Neural cell (in vitro differentiated cells): ENCODE data around the gene GPR33. TPM values are rescaled to one million over a fixed set of nuclear protein-coding genes. Genes with fewer than 3 reads are reported as not detected.
"Not testable (repeated sequence)": the region's sequence is repeated elsewhere in the genome, so short reads cannot be mapped to it uniquely, and the experiment has no call there.

Experiments
- H2AFZ ChIP-seq: fragments of 200-600, 300-800 bp; sonication (generic), shearing (Covaris generic); 2 replicates; pipeline ENCODE4 v1.6.0; 2014; ENCODE audit warnings: low read depth, mild to moderate bottlenecking, antibody characterized with exemption, low read length, moderate library complexity
- H3F3A ChIP-seq: fragments of 200-600 bp; shearing (Covaris generic); 2 replicates; pipeline ENCODE4 v1.6.1; 2016; ENCODE audit warnings: mild to moderate bottlenecking, moderate library complexity, mixed read lengths, antibody characterized with exemption, low read length; ENCODE audit not compliant: insufficient read depth, poor library complexity, severe bottlenecking
- H3K27ac ChIP-seq: fragments of 200-600, 300-800 bp; sonication (generic), shearing (Covaris generic); 2 replicates; pipeline ENCODE4 v1.5.1; 2014; ENCODE audit warnings: mild to moderate bottlenecking, low read length, moderate library complexity
- H3K27me3 ChIP-seq: fragments of 300-800, 200-600 bp; sonication (generic), shearing (Covaris generic); 2 replicates; pipeline ENCODE4 v1.6.0; 2014; ENCODE audit warnings: mild to moderate bottlenecking, low read depth, low read length, moderate library complexity; ENCODE audit not compliant: insufficient read depth
- H3K36me3 ChIP-seq: fragments of 300-800, 200-600 bp; sonication (generic), shearing (Covaris generic); 2 replicates; pipeline ENCODE4 v1.5.1; 2014; ENCODE audit warnings: mild to moderate bottlenecking, antibody characterized with exemption, low read length, moderate library complexity; ENCODE audit not compliant: insufficient read depth
- H3K4me2 ChIP-seq: fragments of 300-800, 200-600 bp; sonication (generic), shearing (Covaris generic); 2 replicates; pipeline ENCODE4 v1.6.0; 2014; ENCODE audit warnings: mild to moderate bottlenecking, low read length
- H3K4me3 ChIP-seq: fragments of 300-800, 200-600 bp; sonication (generic), shearing (Covaris generic); 2 replicates; pipeline ENCODE4 v1.5.1; 2014; ENCODE audit warnings: mild to moderate bottlenecking, low read length, moderate library complexity
- H3K79me2 ChIP-seq: fragments of 200-600 bp; shearing (Covaris generic); replicated peaks from 2 replicates; pipeline ENCODE4 v1.6.0; 2014; ENCODE audit warnings: mild to moderate bottlenecking, low read length, moderate library complexity; ENCODE audit not compliant: insufficient read depth
- H3K9ac ChIP-seq: fragments of 300-800, 200-600 bp; sonication (generic), shearing (Covaris generic); 2 replicates; pipeline ENCODE4 v1.6.1; 2016; ENCODE audit warnings: mild to moderate bottlenecking, low read length, mixed read lengths
- H3K9me2 ChIP-seq: fragments of 200-600 bp; shearing (Covaris generic); 2 replicates; pipeline ENCODE4 v1.6.1; 2016; ENCODE audit warnings: mild to moderate bottlenecking, low read length, mixed read lengths; ENCODE audit not compliant: insufficient read depth
- H3K9me3 ChIP-seq: fragments of 200-600, 300-800 bp; sonication (generic), shearing (Covaris generic); 2 replicates; pipeline ENCODE4 v1.6.1; 2016; ENCODE audit warnings: mild to moderate bottlenecking, mixed run types, low read length, moderate library complexity, mixed read lengths
- H4K20me1 ChIP-seq: fragments of 200-600 bp; shearing (Covaris generic); 2 replicates; pipeline ENCODE4 v1.6.1; 2016; ENCODE audit warnings: mild to moderate bottlenecking, mixed run types; ENCODE audit not compliant: insufficient read depth
- EP300 ChIP-seq: fragments of 450-650 bp; conservative IDR thresholded peaks from 2 replicates; pipeline ENCODE4 v1.6.1; 2014; ENCODE audit warnings: antibody characterized with exemption, mild to moderate bottlenecking, moderate library complexity; ENCODE audit not compliant: poor library complexity, severe bottlenecking
- EZH2 ChIP-seq: fragments of 200-600, 300-800 bp; shearing (Covaris generic), sonication (generic); IDR thresholded peaks from 2 replicates; pipeline ENCODE4 v1.6.1; 2014; ENCODE audit warnings: antibody characterized with exemption, low read length, borderline replicate concordance, mild to moderate bottlenecking; ENCODE audit not compliant: insufficient read depth, poor library complexity, severe bottlenecking
- MXI1 ChIP-seq: fragments of 450-650 bp; conservative IDR thresholded peaks from 2 replicates; pipeline ENCODE4 v1.6.1; 2014; ENCODE audit warnings: antibody characterized with exemption, mild to moderate bottlenecking; ENCODE audit not compliant: poor library complexity, severe bottlenecking
- POLR2AphosphoS5 ChIP-seq: IDR thresholded peaks from 2 replicates; pipeline ENCODE4 v1.6.1; 2012
- RAD21 ChIP-seq: fragments of 450-650 bp; conservative IDR thresholded peaks from 2 replicates; pipeline ENCODE4 v1.6.1; 2014; ENCODE audit warnings: antibody characterized with exemption, mild to moderate bottlenecking, moderate library complexity
- SMC3 ChIP-seq: fragments of 450-650 bp; conservative IDR thresholded peaks from 2 replicates; pipeline ENCODE4 v1.6.1; 2014; ENCODE audit warnings: antibody characterized with exemption, mild to moderate bottlenecking, moderate library complexity; ENCODE audit not compliant: poor library complexity
- TAF1 ChIP-seq: IDR thresholded peaks from 2 replicates; pipeline ENCODE4 v1.6.1; 2012; ENCODE audit warnings: low read depth
- polyA plus RNA-seq: library from polyadenylated mRNA; depleted of rRNA; stranded (reverse); fragments of >200 nt; gene quantifications from 2 replicates; pipeline ENCODE4 v1.2.3, GENCODE V29; 2014
- TF ChIP-seq, protein P1 (sequence below): IDR thresholded peaks from 2 replicates; pipeline ENCODE4 v1.6.1; 2012; ENCODE audit warnings: borderline replicate concordance
- TF ChIP-seq, protein P2 (sequence below): fragments of 450-650 bp; IDR thresholded peaks from 2 replicates; pipeline ENCODE4 v1.5.1; 2014; ENCODE audit warnings: antibody characterized with exemption, mild to moderate bottlenecking, moderate library complexity; ENCODE audit not compliant: poor library complexity, severe bottlenecking

Gene GPR33
- polyA plus RNA-seq, 1 donor from 2014 or later, result not detected

DNA sequence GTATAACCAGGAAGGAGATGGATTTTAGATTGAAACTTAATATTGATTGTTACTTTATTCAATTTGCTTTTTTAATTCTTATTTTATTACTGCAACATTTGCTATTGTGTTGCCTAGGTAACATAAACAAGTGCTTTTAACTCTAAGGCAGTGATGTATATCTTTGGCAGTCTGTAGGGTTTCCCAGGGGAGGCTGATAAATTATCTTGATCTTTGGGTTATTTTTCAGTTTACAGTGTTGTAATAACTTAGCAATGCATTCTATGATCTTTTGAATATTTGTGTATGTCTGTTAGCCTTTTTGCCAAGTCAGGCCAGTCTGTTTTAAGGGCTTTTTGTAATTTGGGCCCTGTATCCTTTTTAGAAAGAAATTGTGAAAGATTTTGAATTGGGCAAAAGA is 22.7 kb downstream of the GPR33 start:
- Histone ChIP-seq H3K9me3 (no peaks in the 10 kb centered on the region), H3K36me3 (no peaks in the 10 kb centered on the region), H2AFZ (no peak overlapping the region), H4K20me1 (no peaks in the 10 kb centered on the region), H3K9me2 (no peaks in the 10 kb centered on the region), H3K9ac (no peak overlapping the region), H3F3A (no peaks in the 10 kb centered on the region), H3K4me2 (no peak overlapping the region), H3K4me3 (no peak overlapping the region), H3K27me3 (no peaks in the 10 kb centered on the region), H3K79me2 (no peaks in the 10 kb centered on the region), H3K27ac (no peak overlapping the region)
- TF ChIP-seq POLR2AphosphoS5 (no peak), RAD21 (no peak), EZH2 (no peak), TAF1 (no peak), SMC3 (no peak), EP300 (no peak), MXI1 (no peak)
- TF ChIP-seq, protein P1, sequence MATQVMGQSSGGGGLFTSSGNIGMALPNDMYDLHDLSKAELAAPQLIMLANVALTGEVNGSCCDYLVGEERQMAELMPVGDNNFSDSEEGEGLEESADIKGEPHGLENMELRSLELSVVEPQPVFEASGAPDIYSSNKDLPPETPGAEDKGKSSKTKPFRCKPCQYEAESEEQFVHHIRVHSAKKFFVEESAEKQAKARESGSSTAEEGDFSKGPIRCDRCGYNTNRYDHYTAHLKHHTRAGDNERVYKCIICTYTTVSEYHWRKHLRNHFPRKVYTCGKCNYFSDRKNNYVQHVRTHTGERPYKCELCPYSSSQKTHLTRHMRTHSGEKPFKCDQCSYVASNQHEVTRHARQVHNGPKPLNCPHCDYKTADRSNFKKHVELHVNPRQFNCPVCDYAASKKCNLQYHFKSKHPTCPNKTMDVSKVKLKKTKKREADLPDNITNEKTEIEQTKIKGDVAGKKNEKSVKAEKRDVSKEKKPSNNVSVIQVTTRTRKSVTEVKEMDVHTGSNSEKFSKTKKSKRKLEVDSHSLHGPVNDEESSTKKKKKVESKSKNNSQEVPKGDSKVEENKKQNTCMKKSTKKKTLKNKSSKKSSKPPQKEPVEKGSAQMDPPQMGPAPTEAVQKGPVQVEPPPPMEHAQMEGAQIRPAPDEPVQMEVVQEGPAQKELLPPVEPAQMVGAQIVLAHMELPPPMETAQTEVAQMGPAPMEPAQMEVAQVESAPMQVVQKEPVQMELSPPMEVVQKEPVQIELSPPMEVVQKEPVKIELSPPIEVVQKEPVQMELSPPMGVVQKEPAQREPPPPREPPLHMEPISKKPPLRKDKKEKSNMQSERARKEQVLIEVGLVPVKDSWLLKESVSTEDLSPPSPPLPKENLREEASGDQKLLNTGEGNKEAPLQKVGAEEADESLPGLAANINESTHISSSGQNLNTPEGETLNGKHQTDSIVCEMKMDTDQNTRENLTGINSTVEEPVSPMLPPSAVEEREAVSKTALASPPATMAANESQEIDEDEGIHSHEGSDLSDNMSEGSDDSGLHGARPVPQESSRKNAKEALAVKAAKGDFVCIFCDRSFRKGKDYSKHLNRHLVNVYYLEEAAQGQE, result no peak
- TF ChIP-seq, protein P2, sequence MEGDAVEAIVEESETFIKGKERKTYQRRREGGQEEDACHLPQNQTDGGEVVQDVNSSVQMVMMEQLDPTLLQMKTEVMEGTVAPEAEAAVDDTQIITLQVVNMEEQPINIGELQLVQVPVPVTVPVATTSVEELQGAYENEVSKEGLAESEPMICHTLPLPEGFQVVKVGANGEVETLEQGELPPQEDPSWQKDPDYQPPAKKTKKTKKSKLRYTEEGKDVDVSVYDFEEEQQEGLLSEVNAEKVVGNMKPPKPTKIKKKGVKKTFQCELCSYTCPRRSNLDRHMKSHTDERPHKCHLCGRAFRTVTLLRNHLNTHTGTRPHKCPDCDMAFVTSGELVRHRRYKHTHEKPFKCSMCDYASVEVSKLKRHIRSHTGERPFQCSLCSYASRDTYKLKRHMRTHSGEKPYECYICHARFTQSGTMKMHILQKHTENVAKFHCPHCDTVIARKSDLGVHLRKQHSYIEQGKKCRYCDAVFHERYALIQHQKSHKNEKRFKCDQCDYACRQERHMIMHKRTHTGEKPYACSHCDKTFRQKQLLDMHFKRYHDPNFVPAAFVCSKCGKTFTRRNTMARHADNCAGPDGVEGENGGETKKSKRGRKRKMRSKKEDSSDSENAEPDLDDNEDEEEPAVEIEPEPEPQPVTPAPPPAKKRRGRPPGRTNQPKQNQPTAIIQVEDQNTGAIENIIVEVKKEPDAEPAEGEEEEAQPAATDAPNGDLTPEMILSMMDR, result no peak

DNA sequence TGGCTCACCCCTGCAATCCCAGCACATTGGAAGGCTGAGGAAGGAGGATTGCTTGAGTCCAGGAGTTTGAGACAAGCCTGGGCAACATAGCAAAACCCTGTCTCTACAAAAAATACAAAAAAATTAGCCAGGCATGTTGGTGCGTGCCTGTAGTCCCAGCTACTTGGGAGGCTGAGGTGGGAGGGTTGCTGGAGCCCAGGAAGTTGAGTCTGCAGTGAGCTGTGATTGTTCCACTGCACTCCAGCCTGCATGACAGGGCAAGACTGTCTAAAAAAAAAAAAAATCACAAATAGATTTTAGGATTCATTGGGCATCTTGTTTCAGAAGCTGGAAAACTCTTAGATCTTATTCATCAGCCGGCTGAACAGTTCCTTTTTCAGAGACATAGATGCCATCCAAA is 25.4 kb downstream of the GPR33 start:
- not testable (repeated sequence) for H3K9me2 ChIP-seq, H3K4me2 ChIP-seq, H4K20me1 ChIP-seq, H3K27me3 ChIP-seq, H3K27ac ChIP-seq, H3K9ac ChIP-seq, H3K9me3 ChIP-seq, H3K79me2 ChIP-seq, H3K36me3 ChIP-seq, H3F3A ChIP-seq, H2AFZ ChIP-seq, H3K4me3 ChIP-seq

DNA sequence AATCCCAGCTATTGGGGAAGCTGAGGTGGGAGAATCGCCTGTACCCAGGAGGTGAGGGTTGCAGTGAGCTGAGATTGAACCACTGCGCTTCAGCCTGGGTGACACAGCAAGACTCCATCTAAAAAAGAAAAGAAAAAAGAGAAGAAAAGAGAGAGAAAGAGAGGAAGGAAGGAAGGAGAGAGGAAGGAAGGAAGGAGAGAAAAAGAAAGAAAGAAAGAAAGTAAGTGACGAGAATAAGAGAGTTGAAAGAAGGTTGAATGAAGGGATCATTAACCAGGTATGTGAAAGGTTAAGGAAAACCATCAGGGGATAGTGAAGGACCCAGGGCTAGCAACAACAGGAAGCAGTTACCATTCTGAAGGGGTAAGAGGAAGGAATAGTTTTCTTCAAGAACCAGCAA is 26.3 kb downstream of the GPR33 start:
- TF ChIP-seq, protein P1, result no peak
- TF ChIP-seq POLR2AphosphoS5 (no peak), EZH2 (no peak), SMC3 (no peak), EP300 (no peak), RAD21 (no peak), MXI1 (no peak), TAF1 (no peak)
- TF ChIP-seq, protein P2, result no peak
- no peaks in the 10 kb centered on the region for H3K36me3 ChIP-seq
- H3K9me2 ChIP-seq, result no peaks in the 10 kb centered on the region
- H2AFZ ChIP-seq, result no peak overlapping the region
- H3K79me2 ChIP-seq, result no peaks in the 10 kb centered on the region
- no peak overlapping the region for H3K4me3 ChIP-seq
- H4K20me1 ChIP-seq, result no peaks in the 10 kb centered on the region
- H3K27ac ChIP-seq, result no peak overlapping the region
- no peak overlapping the region for H3K9ac ChIP-seq
- no peaks in the 10 kb centered on the region for H3F3A ChIP-seq
- H3K27me3 ChIP-seq, result no peaks in the 10 kb centered on the region
- H3K9me3 ChIP-seq, result no peaks in the 10 kb centered on the region
- H3K4me2 ChIP-seq, result no peak overlapping the region
